DOHH2 (cell line): ENCODE measurements around the gene ROCK2.

Source experiments
- EZH2phosphoT487 ChIP-seq: fragments of 200-600 bp; sonication (generic); IDR thresholded peaks from 2 replicates; pipeline ENCODE4 v1.6.1; 2017; ENCODE audit warnings: borderline replicate concordance, mild to moderate bottlenecking, antibody characterized with exemption, low read length, moderate library complexity, mixed read lengths
- TF ChIP-seq, protein P1 (sequence below): fragments of 200-600 bp; sonication (generic); IDR thresholded peaks from one replicate; pipeline ENCODE4 v1.5.1; 2014; ENCODE audit warnings: antibody characterized with exemption, mild to moderate bottlenecking, low read depth, low read length; ENCODE audit not compliant: poor library complexity, severe bottlenecking

DNA sequence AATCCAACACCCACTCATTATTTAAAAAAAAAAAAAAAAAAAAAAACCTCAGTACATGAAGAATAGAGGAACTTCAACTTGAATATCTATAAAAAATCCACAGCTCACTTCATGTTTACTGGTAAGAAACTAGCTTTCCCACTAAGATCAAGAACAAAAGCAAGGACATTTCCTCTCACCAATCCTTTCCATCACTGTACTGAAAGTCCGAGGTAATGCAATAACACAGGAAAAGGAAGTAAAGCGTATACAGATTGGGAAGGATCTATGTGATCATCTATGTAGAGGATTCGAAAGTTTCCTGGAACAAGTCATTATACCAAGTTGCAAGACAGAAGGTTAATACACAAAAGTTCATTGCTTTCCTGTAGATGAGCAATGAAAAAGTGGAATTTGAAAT, 63.2 kb downstream of the ROCK2 start:
- TF ChIP-seq, protein P1, sequence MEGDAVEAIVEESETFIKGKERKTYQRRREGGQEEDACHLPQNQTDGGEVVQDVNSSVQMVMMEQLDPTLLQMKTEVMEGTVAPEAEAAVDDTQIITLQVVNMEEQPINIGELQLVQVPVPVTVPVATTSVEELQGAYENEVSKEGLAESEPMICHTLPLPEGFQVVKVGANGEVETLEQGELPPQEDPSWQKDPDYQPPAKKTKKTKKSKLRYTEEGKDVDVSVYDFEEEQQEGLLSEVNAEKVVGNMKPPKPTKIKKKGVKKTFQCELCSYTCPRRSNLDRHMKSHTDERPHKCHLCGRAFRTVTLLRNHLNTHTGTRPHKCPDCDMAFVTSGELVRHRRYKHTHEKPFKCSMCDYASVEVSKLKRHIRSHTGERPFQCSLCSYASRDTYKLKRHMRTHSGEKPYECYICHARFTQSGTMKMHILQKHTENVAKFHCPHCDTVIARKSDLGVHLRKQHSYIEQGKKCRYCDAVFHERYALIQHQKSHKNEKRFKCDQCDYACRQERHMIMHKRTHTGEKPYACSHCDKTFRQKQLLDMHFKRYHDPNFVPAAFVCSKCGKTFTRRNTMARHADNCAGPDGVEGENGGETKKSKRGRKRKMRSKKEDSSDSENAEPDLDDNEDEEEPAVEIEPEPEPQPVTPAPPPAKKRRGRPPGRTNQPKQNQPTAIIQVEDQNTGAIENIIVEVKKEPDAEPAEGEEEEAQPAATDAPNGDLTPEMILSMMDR: no peak
- no peak for TF ChIP-seq EZH2phosphoT487
